Measurements from ENCODE around the gene UBE2QL1.

UBE2QL1 gene

DNA sequence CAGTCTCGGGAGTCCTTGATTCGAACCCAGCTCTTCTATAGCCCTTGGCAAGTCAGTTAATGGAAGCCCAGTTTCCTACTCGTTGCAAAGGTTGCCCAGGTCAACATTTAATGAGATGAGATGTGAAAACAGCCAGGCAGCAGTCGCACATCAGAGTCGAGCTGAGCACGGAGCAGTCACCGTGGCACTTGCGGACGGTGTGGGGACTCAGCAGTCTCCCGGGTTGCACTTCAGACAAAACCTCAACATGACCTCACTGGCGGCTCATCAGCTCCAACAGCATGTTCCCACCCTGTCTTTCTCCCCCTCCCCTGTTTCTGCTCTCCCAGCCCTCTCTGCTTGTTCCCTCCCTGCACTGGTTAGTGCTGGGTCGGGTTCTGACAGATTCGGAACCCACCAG is 35.8 kb downstream of the UBE2QL1 start:
- no peak for DNase-seq

DNA sequence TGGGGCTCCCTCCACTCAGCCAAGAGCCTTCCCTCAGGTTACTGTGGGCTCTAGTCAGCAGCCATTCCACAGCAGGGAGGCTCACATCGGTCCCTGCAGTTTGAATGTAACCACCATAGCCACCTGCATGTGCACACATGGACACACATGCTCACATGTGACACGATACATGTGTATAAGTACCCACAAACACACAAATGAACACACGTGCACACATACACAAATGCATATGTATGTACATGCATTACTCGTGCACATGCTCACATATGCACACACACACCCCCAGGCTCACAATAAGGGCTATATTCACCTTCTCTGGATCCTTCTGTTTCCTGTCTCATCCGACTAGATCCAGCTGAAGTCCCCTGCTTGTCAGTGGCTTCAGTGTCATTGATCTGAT is 36.2 kb downstream of the UBE2QL1 start:
- TF ChIP-seq GATA1 (IDR thresholded peaks at IDR 0.05; ENCODE audit: low read depth, low read length) (no peak), POLR2A (IDR thresholded peaks at IDR 0.05; ENCODE audit: low read length) (no peak)
- no peak for DNase-seq

More for the DNA sequence above, 35.8 kb downstream of the UBE2QL1 start:
- TF ChIP-seq POLR2A (IDR thresholded peaks at IDR 0.05; ENCODE audit: low read length) (no peak), GATA1 (IDR thresholded peaks at IDR 0.05; ENCODE audit: low read depth, low read length) (no peak)

DNA sequence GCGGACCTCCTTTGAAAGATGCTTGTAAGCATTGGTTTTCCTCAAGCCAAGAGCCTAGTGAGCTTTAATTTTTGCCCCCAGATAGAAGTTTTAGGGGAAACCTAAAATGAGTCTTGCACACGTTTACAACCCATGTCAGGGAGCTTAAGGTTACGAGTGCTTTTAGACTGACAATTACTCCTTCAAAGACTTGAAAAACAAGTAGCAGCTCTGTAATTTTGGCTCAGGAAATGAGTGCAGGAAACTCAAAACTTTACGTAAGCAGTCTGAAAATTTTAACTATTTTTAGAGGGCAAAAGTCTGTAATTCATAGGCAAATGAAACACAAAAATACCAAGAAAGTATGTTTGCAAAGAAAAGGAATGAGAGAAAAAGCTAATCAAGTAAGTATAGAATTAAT is 36.8 kb downstream of the UBE2QL1 start:
- TF ChIP-seq GATA1 (IDR thresholded peaks at IDR 0.05; ENCODE audit: low read depth, low read length) (no peak), POLR2A (IDR thresholded peaks at IDR 0.05; ENCODE audit: low read length) (no peak)
- no peak for DNase-seq

DNA sequence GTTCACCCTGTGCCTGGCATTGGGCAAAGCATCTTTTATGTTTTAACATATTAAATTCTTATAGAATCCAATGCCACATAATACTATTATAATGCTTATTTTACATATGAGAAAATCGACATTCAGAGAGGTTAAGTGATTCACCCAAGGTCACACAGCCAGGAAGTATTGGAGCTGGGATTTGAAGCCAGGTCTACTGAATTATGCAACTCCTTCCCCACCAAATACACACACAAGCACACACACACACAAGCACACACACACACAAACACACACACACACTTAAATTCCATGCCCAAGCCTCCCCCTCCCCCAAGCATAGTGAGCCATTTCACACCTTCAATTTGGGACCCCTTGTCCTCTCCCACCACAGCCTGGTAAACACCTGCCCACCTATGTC is 37.4 kb downstream of the UBE2QL1 start:
- TF ChIP-seq GATA1 (IDR thresholded peaks at IDR 0.05; ENCODE audit: low read depth, low read length) = no peak
- TF ChIP-seq POLR2A (IDR thresholded peaks at IDR 0.05; ENCODE audit: low read length) = no peak

DNA sequence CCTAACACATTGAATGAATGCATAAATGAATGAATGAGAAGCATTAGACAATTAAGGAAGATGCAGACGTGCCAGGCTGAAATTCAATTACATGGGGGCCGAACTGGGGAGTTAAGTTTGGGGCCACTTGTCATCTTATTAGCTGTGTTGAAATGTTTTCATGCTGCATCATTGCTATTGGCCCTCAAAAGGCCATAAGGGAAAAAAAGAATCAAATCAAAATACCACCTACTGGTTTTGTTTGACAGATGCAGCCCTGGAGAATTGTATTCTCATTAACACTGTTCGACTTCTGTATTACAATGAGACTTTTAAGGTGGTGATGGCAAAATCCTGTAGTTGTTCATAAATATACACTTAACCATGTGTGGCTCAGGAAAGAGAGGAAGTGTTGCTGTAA is 38.4 kb downstream of the UBE2QL1 start:
- TF ChIP-seq POLR2A (IDR thresholded peaks at IDR 0.05; ENCODE audit: low read length) = no peak
- TF ChIP-seq GATA1 (IDR thresholded peaks at IDR 0.05; ENCODE audit: low read depth, low read length) = no peak
- no peak for DNase-seq

More for the DNA sequence above, 37.4 kb downstream of the UBE2QL1 start:
- DNase-seq = no peak

DNA sequence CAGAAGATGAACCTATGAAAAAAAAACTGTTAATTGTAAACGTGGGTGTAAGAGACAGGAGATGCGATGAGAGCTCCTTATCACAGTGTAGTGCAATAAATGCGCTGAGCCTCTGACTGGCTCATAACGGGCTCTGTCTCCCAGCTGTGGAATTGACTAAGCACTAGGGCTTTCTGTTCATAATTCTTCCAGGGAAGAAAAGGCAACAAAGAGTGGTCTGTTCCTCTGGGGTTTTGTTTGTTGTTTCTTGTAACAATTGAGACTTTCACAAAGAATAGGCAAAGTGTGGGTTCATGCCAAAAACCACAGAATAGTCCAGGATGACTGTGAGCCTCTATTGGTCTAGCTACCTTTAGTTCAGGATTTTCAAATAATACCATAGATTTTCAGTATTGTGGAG is 39.4 kb downstream of the UBE2QL1 start:
- TF ChIP-seq GATA1 (IDR thresholded peaks at IDR 0.05; ENCODE audit: low read depth, low read length) (no peak), POLR2A (IDR thresholded peaks at IDR 0.05; ENCODE audit: low read length) (no peak)
- DNase-seq = no peak

DNA sequence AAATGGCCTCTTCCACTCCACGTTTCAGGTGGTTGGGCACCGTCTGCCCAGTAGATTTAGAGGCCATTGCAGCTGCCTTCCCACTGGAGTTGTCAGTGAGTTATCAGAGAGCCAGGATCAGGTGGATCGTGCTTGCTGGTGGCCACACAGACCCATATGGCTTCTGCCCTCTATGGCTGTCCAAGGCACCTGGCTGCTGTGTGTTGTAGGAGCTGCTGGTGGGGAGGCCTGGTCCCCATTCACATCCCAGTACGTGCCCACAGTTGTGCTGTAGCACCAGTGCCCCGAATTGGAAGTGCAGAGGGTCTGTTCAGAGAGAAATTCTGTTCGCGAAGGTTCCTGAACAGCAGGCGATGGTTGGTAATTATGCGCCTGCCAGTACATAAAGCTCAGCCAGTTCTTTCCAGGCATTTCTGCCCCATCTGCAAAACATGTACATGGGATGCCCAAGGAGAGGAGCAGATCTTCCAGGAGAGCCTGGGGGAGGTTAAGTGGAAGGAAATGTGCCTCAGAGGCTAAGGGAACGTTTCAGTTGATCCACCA is 41.1 kb downstream of the UBE2QL1 start:
- TF ChIP-seq POLR2A (IDR thresholded peaks at IDR 0.05; ENCODE audit: low read length) (no peak), GATA1 (IDR thresholded peaks at IDR 0.05; ENCODE audit: low read depth, low read length) (no peak)
- DNase-seq = no peak

DNA sequence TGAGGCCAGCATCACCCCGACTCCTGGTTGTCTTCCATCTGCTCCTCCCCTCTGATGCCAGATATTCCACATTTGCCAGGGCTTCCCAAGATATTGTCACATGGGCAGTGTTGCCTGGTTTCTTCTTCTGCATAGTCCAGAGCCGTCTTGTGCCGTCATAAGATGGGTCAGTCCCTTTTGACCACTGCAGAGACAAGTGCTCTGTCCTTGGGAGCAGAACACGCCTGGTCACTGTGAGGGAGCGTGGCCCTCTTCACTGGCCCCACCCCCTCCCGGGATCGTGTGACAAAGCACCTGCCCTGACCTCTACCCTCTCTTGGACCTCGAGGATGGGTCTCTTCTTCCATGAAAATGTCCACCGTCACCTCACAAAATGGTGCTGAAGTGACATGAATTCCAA is 41.6 kb downstream of the UBE2QL1 start:
- TF ChIP-seq POLR2A (IDR thresholded peaks at IDR 0.05; ENCODE audit: low read length) = no peak
- no peak for TF ChIP-seq GATA1 (IDR thresholded peaks at IDR 0.05; ENCODE audit: low read depth, low read length)
- no peak for DNase-seq

DNA sequence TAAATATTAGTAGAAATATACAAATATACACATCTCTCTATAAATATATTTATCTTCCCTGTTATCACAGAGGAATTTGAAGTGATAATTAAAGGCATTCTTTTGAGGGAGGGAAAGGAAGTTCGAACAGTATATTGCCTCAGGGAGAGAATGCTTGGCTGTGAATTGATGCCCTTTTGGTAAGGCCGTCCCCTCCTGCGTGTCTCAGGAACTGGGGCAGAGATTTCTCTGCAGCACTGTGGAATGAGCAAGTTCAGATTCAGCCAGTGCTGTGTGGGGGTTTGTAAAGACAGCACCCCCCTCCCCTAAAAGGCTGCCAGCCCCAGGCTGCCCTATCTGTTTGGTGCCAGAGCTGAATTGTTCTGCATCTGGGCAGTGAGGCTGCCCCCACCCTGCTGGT is 42.0 kb downstream of the UBE2QL1 start:
- TF ChIP-seq GATA1 (IDR thresholded peaks at IDR 0.05; ENCODE audit: low read depth, low read length) (no peak), POLR2A (IDR thresholded peaks at IDR 0.05; ENCODE audit: low read length) (no peak)
- DNase-seq = no peak

DNA sequence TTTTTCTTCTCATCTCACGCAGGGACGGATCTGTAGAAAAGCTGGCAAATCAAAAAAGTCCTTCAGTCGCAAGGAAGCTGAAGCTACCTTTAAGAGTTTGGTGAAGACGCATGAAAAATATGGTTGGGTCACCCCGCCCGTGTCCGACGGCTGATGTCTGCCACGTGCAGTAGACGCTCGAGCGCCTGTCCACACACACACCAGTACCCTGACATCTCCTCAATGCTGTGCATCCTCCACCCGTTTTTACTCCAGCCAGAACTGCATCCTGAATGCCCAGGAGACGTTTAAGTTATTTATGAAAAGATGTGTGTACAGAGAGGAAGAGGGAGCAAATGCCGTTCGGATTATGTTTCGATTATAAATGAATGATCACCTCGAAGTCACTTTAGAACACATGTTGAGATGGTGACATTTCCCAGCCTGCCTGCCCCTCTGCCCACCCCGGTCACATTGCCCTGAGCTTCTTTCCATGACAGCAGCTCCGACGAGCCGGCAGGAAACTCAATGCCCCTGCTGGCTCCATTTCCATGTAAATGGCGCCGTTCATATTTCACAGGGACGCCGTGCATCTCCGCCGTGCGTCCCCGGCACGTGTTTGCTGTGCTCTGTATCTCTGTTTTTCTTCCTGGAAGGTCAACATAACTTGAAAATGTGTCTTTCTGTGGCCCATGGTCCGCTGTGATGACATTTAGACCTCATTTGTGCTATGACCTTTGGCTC is 42.7 kb downstream of the UBE2QL1 start:
- DNase-seq = no peak
- TF ChIP-seq POLR2A (IDR thresholded peaks at IDR 0.05; ENCODE audit: low read length) (no peak), GATA1 (IDR thresholded peaks at IDR 0.05; ENCODE audit: low read depth, low read length) (no peak)

DNA sequence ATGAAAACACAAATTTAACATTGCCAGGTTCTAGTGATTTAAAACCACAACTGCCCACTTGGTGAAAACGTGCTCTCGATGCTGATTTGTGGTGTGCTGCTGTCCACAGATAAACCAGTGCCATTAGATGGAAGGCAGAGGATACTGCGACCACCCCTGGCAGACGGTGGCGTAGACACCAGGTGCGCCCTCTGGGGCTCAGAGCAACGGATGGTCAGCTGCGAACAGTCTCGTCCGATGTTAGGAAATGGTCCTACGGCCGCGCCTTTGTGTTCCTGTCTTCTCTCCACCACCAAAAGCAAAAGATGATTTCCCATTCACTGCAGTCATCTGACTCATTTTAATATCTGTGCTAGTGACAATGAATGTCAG is 43.2 kb downstream of the UBE2QL1 start:
- no peak for DNase-seq
- TF ChIP-seq GATA1 (IDR thresholded peaks at IDR 0.05; ENCODE audit: low read depth, low read length) (no peak), POLR2A (IDR thresholded peaks at IDR 0.05; ENCODE audit: low read length) (no peak)

DNA sequence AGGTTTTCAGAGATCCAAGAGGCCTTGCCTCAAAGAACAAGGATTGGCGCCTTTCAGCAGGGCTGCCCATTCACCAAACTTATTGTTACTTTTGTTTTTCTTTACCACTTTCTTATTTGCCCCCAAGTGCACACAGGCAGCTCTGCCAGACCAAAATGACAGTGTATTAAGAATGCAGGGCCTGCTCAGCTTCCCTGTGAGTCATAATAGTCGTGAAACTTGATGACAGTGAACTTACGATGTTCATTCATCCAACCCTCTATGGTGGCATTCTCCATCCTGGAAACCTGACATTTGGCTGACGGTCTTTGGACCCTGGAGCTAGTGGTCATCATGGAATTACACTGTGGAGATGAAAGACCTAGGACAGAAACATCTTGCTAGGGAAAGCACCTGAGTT is 44.3 kb downstream of the UBE2QL1 start:
- TF ChIP-seq GATA1 (IDR thresholded peaks at IDR 0.05; ENCODE audit: low read depth, low read length) = no peak
- TF ChIP-seq POLR2A (IDR thresholded peaks at IDR 0.05; ENCODE audit: low read length) = no peak
- DNase-seq = no peak

DNA sequence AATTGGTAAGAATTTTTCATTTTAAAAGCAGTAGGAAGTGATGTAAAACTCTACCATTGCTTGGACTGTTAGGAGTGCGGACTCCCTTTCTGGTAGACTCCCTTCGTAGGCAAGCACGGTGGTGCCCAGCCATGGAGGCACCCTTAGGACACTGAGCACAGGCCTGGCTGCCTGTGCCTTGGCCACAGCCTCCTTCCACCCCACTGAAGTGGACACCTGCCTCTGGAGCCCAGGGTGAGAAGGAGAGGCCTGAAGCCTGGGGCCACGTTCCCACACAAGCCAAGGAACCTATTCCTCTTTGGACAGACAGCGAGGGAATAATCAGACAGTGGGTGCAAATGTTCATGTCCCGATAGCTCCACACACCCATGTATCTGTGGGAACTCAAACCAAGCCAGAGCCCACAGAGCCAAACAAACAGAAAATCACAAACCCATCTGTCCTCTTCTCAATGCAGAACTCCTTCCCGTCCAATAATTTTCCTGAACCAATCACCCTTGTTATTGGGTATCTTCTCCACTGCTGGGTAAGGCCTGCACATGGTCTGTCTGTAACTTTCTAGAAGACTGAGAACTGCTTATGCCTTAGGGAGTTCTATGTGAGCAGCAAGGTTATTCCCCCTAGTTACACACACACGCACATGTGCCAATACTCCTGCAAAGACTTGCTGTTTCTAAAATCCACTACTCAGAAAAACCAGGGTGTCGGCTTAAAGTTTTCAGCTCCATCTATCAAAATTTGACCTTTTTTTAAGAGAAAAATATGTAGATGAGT is 45.2 kb downstream of the UBE2QL1 start:
- DNase-seq = no peak
- no peak for TF ChIP-seq GATA1 (IDR thresholded peaks at IDR 0.05; ENCODE audit: low read depth, low read length)
- TF ChIP-seq POLR2A (IDR thresholded peaks at IDR 0.05; ENCODE audit: low read length) = no peak

DNA sequence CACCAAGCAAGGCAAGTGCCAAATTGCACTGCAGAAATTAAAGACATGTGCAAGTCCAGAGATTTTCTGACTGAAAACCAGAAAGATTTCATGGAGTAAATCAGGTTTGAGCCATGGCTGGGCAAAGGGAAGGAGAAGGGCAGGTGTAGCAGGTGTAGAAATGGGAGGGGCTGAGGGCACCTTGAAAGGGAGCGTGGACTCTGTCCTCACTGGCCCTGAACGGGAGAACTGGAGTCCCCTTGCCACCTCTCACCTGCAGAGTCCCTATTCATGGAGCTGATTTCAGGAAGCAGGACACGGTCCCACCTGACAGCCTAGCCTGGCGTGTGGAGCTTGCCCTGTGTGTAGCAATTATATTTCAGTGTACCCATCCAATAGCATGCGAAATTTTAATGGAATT is 46.3 kb downstream of the UBE2QL1 start:
- no peak for DNase-seq
- TF ChIP-seq POLR2A (IDR thresholded peaks at IDR 0.05; ENCODE audit: low read length) (no peak), GATA1 (IDR thresholded peaks at IDR 0.05; ENCODE audit: low read depth, low read length) (no peak)
